Heart right ventricle (tissue), 16 donors: ENCODE results near the gene ADARB1. TPM values are rescaled to one million over a fixed set of nuclear protein-coding genes. Genes with fewer than 3 reads are reported as not detected.

Source experiments
- ATAC-seq, 8 donors: fragments of 200-7000 bp; cut with Tn5 transposase; one replicate each; pipeline ENCODE4 v1.9.1; 2020; ENCODE audit warnings: mild to moderate bottlenecking in 8 of 8, moderate library complexity in 8 of 8, moderate number of reproducible peaks in 1 of 8
- DNase-seq, 2 donors: peaks; one replicate each; pipeline ENCODE4 v3.0.0-alpha.2; 2020
- H3K27ac ChIP-seq, 10 donors: fragments of 200-600 bp; sonication (generic) in 2 of 10; one replicate each; pipeline versions ENCODE4 v1.5.0 to v1.8.0; 2020 to 2022; ENCODE audit warnings: mild to moderate bottlenecking in 3 of 10
- H3K27me3 ChIP-seq, 7 donors: fragments of 200-600 bp; one replicate each; pipeline ENCODE4 v1.8.0; 2021 to 2022; ENCODE audit warnings: mild to moderate bottlenecking in 2 of 7
- H3K36me3 ChIP-seq, 9 donors: fragments of 200-600 bp; sonication (generic) in 1 of 9; one replicate each; pipeline versions ENCODE4 v1.5.0 to v1.8.0; 2020 to 2022; ENCODE audit warnings: mild to moderate bottlenecking in 2 of 9
- H3K4me1 ChIP-seq, 9 donors: fragments of 200-600 bp; sonication (generic) in 1 of 9; one replicate each; pipeline versions ENCODE4 v1.5.0 to v1.8.0; 2020 to 2022; ENCODE audit warnings: mild to moderate bottlenecking in 4 of 9
- H3K4me3 ChIP-seq, 10 donors: fragments of 200-600 bp; sonication (generic) in 2 of 10; one replicate each; pipeline versions ENCODE4 v1.5.0 to v1.8.0; 2020 to 2022; ENCODE audit warnings: mild to moderate bottlenecking in 7 of 10, moderate library complexity in 2 of 10
- H3K9me3 ChIP-seq, 11 donors: fragments of 200-600 bp in 10 of 11; sonication (generic) in 2 of 11; one replicate each; pipeline versions ENCODE4 v1.5.0 to v1.8.0; 2013 to 2022; ENCODE audit warnings: mild to moderate bottlenecking in 2 of 11, control low read depth in 1 of 11, moderate library complexity in 1 of 11
- WGBS, 2 donors: extraction: QIAGEN DNeasy Blood & Tissue Kit; methylation state at CpG; one replicate each; pipeline ENCODE4 v1.1.7; 2013; ENCODE audit warnings: inconsistent platforms in 1 of 2; 5-methylcytosine and 5-hydroxymethylcytosine counted together
- intact Hi-C, 10 donors: fragments of 100-400 bp; cut with DNase I; formaldehyde crosslinking; loops; one replicate each; pipeline versions ENCODE4 v1.11.1 to v1.14.2; 2022
- polyA plus RNA-seq, 2 donors: library from polyadenylated mRNA; stranded (reverse); fragments of 200-250 nt; gene quantifications; one replicate each; pipeline ENCODE4 v1.2.3, GENCODE V29; 2013
- total RNA-seq, 10 donors: library from RNA; stranded (reverse); fragmentation: NEBNext Ultra II Directional in 3 of 10; extraction: Animal tissue kit (Norgen Biotek cat#: 25700) in 3 of 10; gene quantifications; one replicate each; pipeline versions ENCODE4 v1.2.1 to v1.2.4, GENCODE V29; 2021 to 2023
- TF ChIP-seq, protein P1 (sequence below), 9 donors: fragments of 200-600 bp; sonication (generic) in 2 of 9; IDR thresholded peaks; one replicate each; pipeline versions ENCODE4 v1.5.0 to v1.8.0; 2021 to 2022; ENCODE audit warnings: antibody characterized with exemption in 9 of 9, mild to moderate bottlenecking in 5 of 9, moderate library complexity in 1 of 9
- donor health status: Arrhythmogenic right ventricular cardiomyopathy.
- donor health status: ischemic (EF 13 %, LVEDD 7.1; RV severe dilation, severe dysfunction).
- donor health status: healthy with polysubstance abuse.
- donor health status: DM: no; HTN: yes; CAD: no.
- donor health status: DM: no; HTN: no; CAD: no.
- donor health status: ischemic (EF 25% LVEDD 6.9; RV normal size, moderate dysfunction).
- donor health status: ischemic (EF 25% LVEDD 5.7; RV mildly dilated, moderate dysfunction).
- donor health status: healthy.
- donor health status: DM: yes; HTN: yes; CAD: no.
- donor health status: Ischemic cardiomyopathy.
- donor health status: ischemic (EF 35%, LVEDD 5.7; RV mildly dilated, moderate dysfunction).
- donor health status: nonischemic (EF 11% LVEDD 7.7; RV severe dilation, severe dysfunction).
- donor health status: DM: yes; HTN: yes; CAD: no.
- donor health status: PGD.
- donor health status: ischemic (EF 29% LVEDD 5.4; RV normal size, mild dysfunction).
- donor health status: nonischemic (EF 23%, LVEDD 6.1; RV moderate dilation, normal function).

ADARB1 gene
- total and polyA plus RNA-seq, 12 donors, result 7.4 to 21.2 (median 13.5) TPM

DNA sequence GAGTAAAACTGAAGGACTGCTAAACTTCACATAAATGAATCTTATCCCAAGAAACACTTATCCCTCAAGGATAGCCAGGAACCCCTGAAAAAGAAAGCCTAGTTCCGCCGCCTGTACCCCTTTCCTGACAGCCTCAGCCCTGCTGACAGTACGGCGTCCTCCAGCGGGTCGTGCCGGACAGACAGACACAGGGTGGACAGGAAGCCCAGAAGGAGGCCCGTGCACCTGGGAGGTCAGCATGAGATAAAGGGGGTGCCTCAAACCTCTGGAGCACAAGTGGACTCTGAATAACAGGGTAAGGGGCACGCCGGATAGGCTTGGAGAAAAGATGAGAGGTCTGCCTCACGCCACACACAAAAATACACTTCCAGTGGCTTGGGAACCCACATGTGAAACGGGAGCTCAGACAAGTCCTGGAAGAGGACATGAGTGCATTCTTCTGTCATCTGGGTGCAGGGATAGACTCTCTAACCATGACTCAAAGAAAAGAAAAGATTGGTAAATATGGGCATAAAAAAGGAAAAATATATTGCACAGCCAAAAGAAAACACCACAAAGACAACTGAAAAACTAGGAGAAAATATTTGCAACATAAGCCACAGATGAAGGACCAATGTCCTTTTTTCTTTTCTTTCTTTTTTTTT is 17.3 kb upstream of the ADARB1 start:
- no peaks in the 10 kb centered on the region for H3K27me3 ChIP-seq
- TF ChIP-seq, protein P1, sequence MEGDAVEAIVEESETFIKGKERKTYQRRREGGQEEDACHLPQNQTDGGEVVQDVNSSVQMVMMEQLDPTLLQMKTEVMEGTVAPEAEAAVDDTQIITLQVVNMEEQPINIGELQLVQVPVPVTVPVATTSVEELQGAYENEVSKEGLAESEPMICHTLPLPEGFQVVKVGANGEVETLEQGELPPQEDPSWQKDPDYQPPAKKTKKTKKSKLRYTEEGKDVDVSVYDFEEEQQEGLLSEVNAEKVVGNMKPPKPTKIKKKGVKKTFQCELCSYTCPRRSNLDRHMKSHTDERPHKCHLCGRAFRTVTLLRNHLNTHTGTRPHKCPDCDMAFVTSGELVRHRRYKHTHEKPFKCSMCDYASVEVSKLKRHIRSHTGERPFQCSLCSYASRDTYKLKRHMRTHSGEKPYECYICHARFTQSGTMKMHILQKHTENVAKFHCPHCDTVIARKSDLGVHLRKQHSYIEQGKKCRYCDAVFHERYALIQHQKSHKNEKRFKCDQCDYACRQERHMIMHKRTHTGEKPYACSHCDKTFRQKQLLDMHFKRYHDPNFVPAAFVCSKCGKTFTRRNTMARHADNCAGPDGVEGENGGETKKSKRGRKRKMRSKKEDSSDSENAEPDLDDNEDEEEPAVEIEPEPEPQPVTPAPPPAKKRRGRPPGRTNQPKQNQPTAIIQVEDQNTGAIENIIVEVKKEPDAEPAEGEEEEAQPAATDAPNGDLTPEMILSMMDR (IDR thresholded peaks at IDR 0.05), result no peak
- WGBS, 2 donors, result 74 to 83% methylated on average over 12 of the region's 12 CpGs
- DNase-seq, result no peak
- H3K4me1 ChIP-seq, result peaks cover 0 to 20% (median 9%) of the 10 kb centered on the region in 9 donors
- intact Hi-C loops, result no loop called here
- peak overlapping the region in 6 of 10 donors; percentile 37 to 78 (median 64) for H3K27ac ChIP-seq
- H3K36me3 ChIP-seq, result no peaks in the 10 kb centered on the region
- no peaks in the 10 kb centered on the region for H3K9me3 ChIP-seq
- peak overlapping the region in 2 of 10 donors; percentile 29 to 31 for H3K4me3 ChIP-seq
- ATAC-seq, result no peak

DNA sequence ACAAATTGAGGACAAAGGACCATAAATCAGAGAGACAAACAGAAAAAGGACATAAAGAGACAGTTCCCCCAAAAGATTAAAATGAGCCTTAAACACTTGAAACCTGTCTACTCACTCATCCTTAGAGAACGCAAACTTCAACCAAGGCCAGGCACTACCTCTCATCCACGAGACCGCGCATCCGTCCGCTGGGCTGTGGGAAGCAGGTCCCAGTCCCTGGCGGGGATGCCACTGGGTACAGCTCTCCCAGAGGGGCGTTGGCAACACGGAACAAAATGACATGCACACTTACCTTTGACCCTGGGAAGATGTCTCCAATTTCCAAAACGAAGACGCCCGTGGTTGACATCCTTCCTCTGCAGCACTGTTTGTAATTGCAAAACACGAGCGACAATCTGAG is 16.5 kb upstream of the ADARB1 start:
- Histone ChIP-seq H3K4me3 (no peak overlapping the region), H3K36me3 (no peaks in the 10 kb centered on the region), H3K4me1 (peaks cover 0 to 20% (median 9%) of the 10 kb centered on the region in 9 donors), H3K27ac (no peak overlapping the region), H3K27me3 (no peaks in the 10 kb centered on the region), H3K9me3 (peaks cover 0 to 1% (median 0%) of the 10 kb centered on the region in 11 donors)
- intact Hi-C loops, result no loop called here
- ATAC-seq, result no peak
- DNase-seq, result no peak
- TF ChIP-seq, protein P1 (IDR thresholded peaks at IDR 0.05), result no peak
- WGBS, 2 donors, result 89 to 90% methylated on average over 14 of the region's 14 CpGs

DNA sequence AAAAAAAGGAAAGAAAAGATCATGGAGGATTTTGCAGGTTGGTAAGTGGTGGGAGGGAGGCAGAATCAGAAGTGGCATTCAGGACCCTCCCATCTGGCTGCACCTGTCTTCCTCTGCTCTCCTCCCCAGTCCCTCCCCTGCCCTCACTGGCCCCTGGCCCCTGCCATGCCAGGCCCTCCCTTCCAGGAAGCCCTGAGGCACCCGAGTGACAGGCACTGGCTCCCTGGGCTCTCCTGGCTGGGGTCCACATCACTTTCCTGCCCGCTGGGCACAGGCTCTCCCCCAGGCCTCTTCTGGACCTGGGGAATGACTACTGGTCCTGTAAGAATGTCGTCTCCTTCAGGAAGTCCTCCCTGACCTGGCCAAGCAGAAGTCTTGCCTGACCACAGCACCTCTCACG is 15.3 kb upstream of the ADARB1 start:
- Histone ChIP-seq H3K9me3 (peaks cover 0 to 11% (median 0%) of the 10 kb centered on the region in 11 donors), H3K36me3 (no peaks in the 10 kb centered on the region), H3K27ac (no peak overlapping the region), H3K27me3 (no peaks in the 10 kb centered on the region), H3K4me1 (peaks cover 0 to 26% (median 9%) of the 10 kb centered on the region in 9 donors), H3K4me3 (no peak overlapping the region)
- TF ChIP-seq, protein P1 (IDR thresholded peaks at IDR 0.05), result no peak
- no peak for DNase-seq
- WGBS, 2 donors, result 90 to 93% methylated on average over 4 of the region's 4 CpGs
- no peak for ATAC-seq
- intact Hi-C loops, result no loop called here

DNA sequence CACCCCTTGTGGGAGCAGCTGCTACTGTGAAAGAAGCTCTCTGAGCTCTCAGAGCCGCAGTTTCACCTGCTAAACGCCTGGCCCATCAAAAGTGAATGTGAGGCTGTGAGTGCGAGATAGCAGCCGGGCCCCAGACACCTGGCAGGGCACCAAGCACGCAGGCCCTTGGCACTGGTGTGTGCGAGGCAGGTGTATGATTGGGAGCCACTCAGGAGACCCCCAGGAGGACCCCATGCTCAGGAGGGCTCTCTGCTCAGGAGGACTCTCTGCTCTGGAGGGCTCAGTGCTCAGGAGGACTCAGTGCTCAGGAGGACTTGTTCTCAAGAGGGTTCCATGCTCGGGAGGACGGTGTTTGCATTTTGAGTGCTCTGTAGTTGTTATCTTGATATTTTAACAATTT is 14.3 kb upstream of the ADARB1 start:
- WGBS, 2 donors, result 89 to 94% methylated on average over 8 of the region's 8 CpGs
- Histone ChIP-seq H3K36me3 (no peaks in the 10 kb centered on the region), H3K27me3 (no peaks in the 10 kb centered on the region), H3K9me3 (peaks cover 0 to 11% (median 0%) of the 10 kb centered on the region in 11 donors), H3K4me1 (peaks cover 0 to 33% (median 18%) of the 10 kb centered on the region in 9 donors), H3K4me3 (no peak overlapping the region), H3K27ac (no peak overlapping the region)
- TF ChIP-seq, protein P1 (IDR thresholded peaks at IDR 0.05), result no peak
- ATAC-seq, result no peak
- intact Hi-C loops, result no loop called here
- no peak for DNase-seq
